ENCODE results near the gene TOR3A.

TOR3A gene

GRCh38 chr1:179095377-179095776, 13.5 kb downstream of the TOR3A start:
- no peak for TF ChIP-seq CTCF (IDR thresholded peaks at IDR 0.05; ENCODE audit: low read depth, low read length, missing control alignments)
- H3K4me3 ChIP-seq (ENCODE audit: low read depth, low read length): no peak overlapping the region
- DNase-seq (ENCODE audit: low read depth): no peak

GRCh38 chr1:179095924-179096323, 14.1 kb downstream of the TOR3A start:
- H3K4me3 ChIP-seq (ENCODE audit: low read depth, low read length): no peak overlapping the region
- DNase-seq (ENCODE audit: low read depth): no peak
- TF ChIP-seq CTCF (IDR thresholded peaks at IDR 0.05; ENCODE audit: low read depth, low read length, missing control alignments): no peak

GRCh38 chr1:179099891-179100290, 18.0 kb downstream of the TOR3A start:
- no peak for DNase-seq (ENCODE audit: low read depth)
- H3K4me3 ChIP-seq (ENCODE audit: low read depth, low read length): no peak overlapping the region
- TF ChIP-seq CTCF (IDR thresholded peaks at IDR 0.05; ENCODE audit: low read depth, low read length, missing control alignments): no peak

- H3K4me3 ChIP-seq (ENCODE audit: low read depth, low read length): no peak overlapping the region
- DNase-seq (ENCODE audit: low read depth): no peak
- no peak for TF ChIP-seq CTCF (IDR thresholded peaks at IDR 0.05; ENCODE audit: low read depth, low read length, missing control alignments)
These were observed 19.7 kb downstream of the TOR3A start for GRCh38 chr1:179101566-179101965.

GRCh38 chr1:179103999-179104398, 22.1 kb downstream of the TOR3A start:
- no peak overlapping the region for H3K4me3 ChIP-seq (ENCODE audit: low read depth, low read length)
- no peak for TF ChIP-seq CTCF (IDR thresholded peaks at IDR 0.05; ENCODE audit: low read depth, low read length, missing control alignments)
- no peak for DNase-seq (ENCODE audit: low read depth)

GRCh38 chr1:179104611-179105250, 22.9 kb downstream of the TOR3A start:
- H3K4me3 ChIP-seq (ENCODE audit: low read depth, low read length): no peak overlapping the region
- no peak for DNase-seq (ENCODE audit: low read depth)
- TF ChIP-seq CTCF (IDR thresholded peaks at IDR 0.05; ENCODE audit: low read depth, low read length, missing control alignments): no peak

- DNase-seq (ENCODE audit: low read depth): no peak
- no peak overlapping the region for H3K4me3 ChIP-seq (ENCODE audit: low read depth, low read length)
- peak; percentile 55 for TF ChIP-seq CTCF (IDR thresholded peaks at IDR 0.05; ENCODE audit: low read depth, low read length, missing control alignments)
These were observed 23.5 kb downstream of the TOR3A start for GRCh38 chr1:179105393-179105792.

Measured in GM12864 (cell line).